Liver (tissue), 9 donors: ENCODE data around the gene SPATS2. TPM values are rescaled to one million over a fixed set of nuclear protein-coding genes. Genes with fewer than 3 reads are reported as not detected.

Experiments used
- DNase-seq: peaks from one replicate; pipeline ENCODE4 v3.0.0-alpha.2; 2017; ENCODE audit warnings: low spot score
- H3K27ac ChIP-seq, 2 donors: one replicate each; pipeline ENCODE4 v1.7.0; 2013; ENCODE audit warnings: inconsistent platforms in 2 of 2, low read length in 2 of 2, control low read depth in 1 of 2, low read depth in 1 of 2, mild to moderate bottlenecking in 1 of 2
- H3K27me3 ChIP-seq, 4 donors: one replicate each; pipeline versions ENCODE4 v1.6.1 to v1.7.0; 2013; ENCODE audit warnings: low read length in 3 of 4, inconsistent platforms in 1 of 4, mild to moderate bottlenecking in 1 of 4, moderate library complexity in 1 of 4; ENCODE audit not compliant: control insufficient read depth in 4 of 4, insufficient read depth in 4 of 4
- H3K36me3 ChIP-seq, 4 donors: one replicate each; pipeline versions ENCODE4 v1.6.1 to v1.7.0; 2013; ENCODE audit warnings: low read length in 3 of 4, mild to moderate bottlenecking in 3 of 4, low read depth in 1 of 4, moderate library complexity in 1 of 4; ENCODE audit not compliant: control insufficient read depth in 4 of 4, insufficient read depth in 3 of 4
- H3K4me1 ChIP-seq, 4 donors: one replicate each; pipeline versions ENCODE4 v1.6.1 to v1.7.0; 2013; ENCODE audit warnings: low read length in 3 of 4, mild to moderate bottlenecking in 3 of 4, moderate library complexity in 1 of 4; ENCODE audit not compliant: control insufficient read depth in 4 of 4, insufficient read depth in 4 of 4
- H3K4me3 ChIP-seq, 3 donors: one replicate each; pipeline versions ENCODE4 v1.6.1 to v1.7.0; 2013; ENCODE audit warnings: low read length in 3 of 3, control low read depth in 1 of 3, low read depth in 1 of 3, mild to moderate bottlenecking in 1 of 3
- H3K9ac ChIP-seq, 2 donors: one replicate each; pipeline ENCODE4 v1.7.0; 2013; ENCODE audit warnings: low read length in 2 of 2, mild to moderate bottlenecking in 2 of 2, moderate library complexity in 2 of 2, control low read depth in 1 of 2, low read depth in 1 of 2
- H3K9me3 ChIP-seq, 4 donors: one replicate each; pipeline versions ENCODE4 v1.6.1 to v1.7.0; 2013; ENCODE audit warnings: low read length in 3 of 4; ENCODE audit not compliant: control insufficient read depth in 4 of 4
- EGR1 ChIP-seq, 2 donors: IDR thresholded peaks; 2 replicates each; pipeline ENCODE4 v1.6.1; 2016 to 2018; ENCODE audit warnings: antibody characterized with exemption in 2 of 2, low read depth in 2 of 2
- FOXA1 ChIP-seq: IDR thresholded peaks from 2 replicates; pipeline ENCODE4 v1.6.1; 2016; ENCODE audit warnings: antibody characterized with exemption
- FOXA2 ChIP-seq: IDR thresholded peaks from 2 replicates; pipeline ENCODE4 v1.6.1; 2016; ENCODE audit warnings: antibody characterized with exemption
- GABPA ChIP-seq, 2 donors: IDR thresholded peaks in 1 of 2; conservative IDR thresholded peaks in 1 of 2; 2 replicates each; pipeline ENCODE4 v1.6.1; 2016; ENCODE audit warnings: antibody characterized with exemption in 2 of 2, mild to moderate bottlenecking in 1 of 2, moderate library complexity in 1 of 2
- HNF4A ChIP-seq, 2 donors: conservative IDR thresholded peaks; 2 replicates each; pipeline ENCODE4 v1.6.1; 2016; ENCODE audit warnings: antibody characterized with exemption in 2 of 2, mild to moderate bottlenecking in 2 of 2
- NR2F2 ChIP-seq: IDR thresholded peaks from 2 replicates; pipeline ENCODE4 v1.6.1; 2016; ENCODE audit warnings: antibody characterized with exemption
- RAD21 ChIP-seq, 2 donors: IDR thresholded peaks; 2 replicates each; pipeline ENCODE4 v1.6.1; 2016; ENCODE audit warnings: antibody characterized with exemption in 2 of 2, mild to moderate bottlenecking in 2 of 2
- REST ChIP-seq: IDR thresholded peaks from 2 replicates; pipeline ENCODE4 v1.6.1; 2016; ENCODE audit warnings: antibody characterized with exemption, mild to moderate bottlenecking
- YY1 ChIP-seq: IDR thresholded peaks from 2 replicates; pipeline ENCODE4 v1.6.1; 2016; ENCODE audit warnings: antibody characterized with exemption, mild to moderate bottlenecking
- WGBS: extraction: QIAGEN DNeasy Blood & Tissue Kit; methylation state at CpG from one replicate; pipeline ENCODE4 v1.1.7; 2013; 5-methylcytosine and 5-hydroxymethylcytosine counted together
- polyA plus RNA-seq, 2 donors: library from polyadenylated mRNA; stranded (reverse) in 1 of 2; unstranded in 1 of 2; fragments of 200-250 nt in 1 of 2; fragments of >200 nt in 1 of 2; fragmentation: Nextera tagmentation in 1 of 2; extraction: Ambion mirVana in 1 of 2; gene quantifications; one replicate each; pipeline versions ENCODE4 v1.2.1 to v1.2.3, GENCODE V29; 2013 to 2015
- total RNA-seq, 2 donors: library from RNA; depleted of rRNA; stranded (reverse); fragments of >200 nt; gene quantifications; one replicate each; pipeline ENCODE4 v1.2.3, GENCODE V29; 2014
- TF ChIP-seq, protein P1 (sequence below): IDR thresholded peaks from 2 replicates; pipeline ENCODE4 v1.6.1; 2016; ENCODE audit warnings: antibody characterized with exemption
- TF ChIP-seq, protein P2 (sequence below): fragments of 150-350 bp; IDR thresholded peaks from 2 replicates; pipeline ENCODE4 v1.5.1; 2017; ENCODE audit warnings: improper control_type of control experiment, low read depth, low read length; ENCODE audit not compliant: missing input control
- TF ChIP-seq, protein P3 (sequence below): IDR thresholded peaks from 2 replicates; pipeline ENCODE4 v1.6.1; 2016; ENCODE audit warnings: antibody characterized with exemption
- donor health status: healthy.
- donor health status: healthy.
- donor health status: healthy.
- donor health status: healthy.
- donor health status: healthy.

The SPATS2 gene
- total and polyA plus RNA-seq, 4 donors = 2.4 to 5.2 (median 4.5) TPM

DNA sequence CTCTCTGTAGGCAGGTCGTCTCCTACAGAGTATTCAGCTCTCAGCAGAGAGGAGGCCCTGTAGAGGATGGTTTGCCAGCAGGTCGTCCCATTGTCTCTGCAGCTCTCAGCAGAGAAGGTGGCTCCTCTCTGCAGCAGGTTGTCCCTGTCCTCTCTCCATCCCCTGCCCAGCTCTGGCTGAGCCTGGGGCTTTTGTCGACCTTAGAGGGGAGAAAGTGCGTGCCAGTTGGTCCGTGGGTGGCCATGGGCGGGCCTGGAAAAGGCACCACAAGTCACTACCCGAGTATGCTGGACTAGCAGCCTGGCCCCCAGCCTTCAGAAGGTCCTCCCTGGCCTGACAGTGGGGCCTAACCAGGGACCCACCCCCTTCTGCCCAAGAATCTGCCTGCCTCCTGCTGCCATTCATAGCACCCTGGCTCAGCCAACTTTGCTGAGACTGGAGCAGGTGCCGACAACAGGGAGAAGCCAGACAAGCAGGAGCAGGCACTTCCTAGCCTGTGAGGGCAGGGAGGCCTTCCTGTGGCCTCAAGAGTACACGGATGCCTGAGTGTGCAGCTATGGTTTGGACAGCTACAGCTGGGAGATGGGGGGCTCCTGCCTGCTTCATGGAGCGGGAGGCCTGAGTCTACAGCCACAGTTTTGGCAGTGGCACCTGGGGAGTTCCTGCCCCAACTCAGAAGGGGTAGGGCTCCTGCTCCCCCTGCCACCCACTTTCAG lies 111.8 kb downstream of the SPATS2 start:
- no peaks in the 10 kb centered on the region for H3K4me1 ChIP-seq
- no peak overlapping the region for H3K27ac ChIP-seq
- DNase-seq = no peak
- no peak for TF ChIP-seq HNF4A (conservative IDR thresholded peaks at IDR 0.05)
- no peak for TF ChIP-seq FOXA2
- TF ChIP-seq, protein P1, sequence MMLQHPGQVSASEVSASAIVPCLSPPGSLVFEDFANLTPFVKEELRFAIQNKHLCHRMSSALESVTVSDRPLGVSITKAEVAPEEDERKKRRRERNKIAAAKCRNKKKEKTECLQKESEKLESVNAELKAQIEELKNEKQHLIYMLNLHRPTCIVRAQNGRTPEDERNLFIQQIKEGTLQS = no peak
- TF ChIP-seq, protein P2, sequence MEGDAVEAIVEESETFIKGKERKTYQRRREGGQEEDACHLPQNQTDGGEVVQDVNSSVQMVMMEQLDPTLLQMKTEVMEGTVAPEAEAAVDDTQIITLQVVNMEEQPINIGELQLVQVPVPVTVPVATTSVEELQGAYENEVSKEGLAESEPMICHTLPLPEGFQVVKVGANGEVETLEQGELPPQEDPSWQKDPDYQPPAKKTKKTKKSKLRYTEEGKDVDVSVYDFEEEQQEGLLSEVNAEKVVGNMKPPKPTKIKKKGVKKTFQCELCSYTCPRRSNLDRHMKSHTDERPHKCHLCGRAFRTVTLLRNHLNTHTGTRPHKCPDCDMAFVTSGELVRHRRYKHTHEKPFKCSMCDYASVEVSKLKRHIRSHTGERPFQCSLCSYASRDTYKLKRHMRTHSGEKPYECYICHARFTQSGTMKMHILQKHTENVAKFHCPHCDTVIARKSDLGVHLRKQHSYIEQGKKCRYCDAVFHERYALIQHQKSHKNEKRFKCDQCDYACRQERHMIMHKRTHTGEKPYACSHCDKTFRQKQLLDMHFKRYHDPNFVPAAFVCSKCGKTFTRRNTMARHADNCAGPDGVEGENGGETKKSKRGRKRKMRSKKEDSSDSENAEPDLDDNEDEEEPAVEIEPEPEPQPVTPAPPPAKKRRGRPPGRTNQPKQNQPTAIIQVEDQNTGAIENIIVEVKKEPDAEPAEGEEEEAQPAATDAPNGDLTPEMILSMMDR = no peak
- no peak for TF ChIP-seq REST
- no peak for TF ChIP-seq YY1
- no peak for TF ChIP-seq FOXA1
- no peak for TF ChIP-seq NR2F2
- no peak for TF ChIP-seq GABPA (IDR thresholded peaks at IDR 0.05 in 1 of 2, conservative IDR thresholded peaks at IDR 0.05 in 1 of 2)
- TF ChIP-seq EGR1 (IDR thresholded peaks at IDR 0.05; ENCODE audit: low read depth in 2 of 2) = no peak
- no peak for TF ChIP-seq RAD21 (IDR thresholded peaks at IDR 0.05)
- no peaks in the 10 kb centered on the region for H3K9me3 ChIP-seq
- no peak overlapping the region for H3K9ac ChIP-seq
- H3K36me3 ChIP-seq = no peaks in the 10 kb centered on the region
- WGBS = 86% methylated on average over 10 of the region's 10 CpGs
- H3K27me3 ChIP-seq = no peaks in the 10 kb centered on the region
- H3K4me3 ChIP-seq = no peak overlapping the region

DNA sequence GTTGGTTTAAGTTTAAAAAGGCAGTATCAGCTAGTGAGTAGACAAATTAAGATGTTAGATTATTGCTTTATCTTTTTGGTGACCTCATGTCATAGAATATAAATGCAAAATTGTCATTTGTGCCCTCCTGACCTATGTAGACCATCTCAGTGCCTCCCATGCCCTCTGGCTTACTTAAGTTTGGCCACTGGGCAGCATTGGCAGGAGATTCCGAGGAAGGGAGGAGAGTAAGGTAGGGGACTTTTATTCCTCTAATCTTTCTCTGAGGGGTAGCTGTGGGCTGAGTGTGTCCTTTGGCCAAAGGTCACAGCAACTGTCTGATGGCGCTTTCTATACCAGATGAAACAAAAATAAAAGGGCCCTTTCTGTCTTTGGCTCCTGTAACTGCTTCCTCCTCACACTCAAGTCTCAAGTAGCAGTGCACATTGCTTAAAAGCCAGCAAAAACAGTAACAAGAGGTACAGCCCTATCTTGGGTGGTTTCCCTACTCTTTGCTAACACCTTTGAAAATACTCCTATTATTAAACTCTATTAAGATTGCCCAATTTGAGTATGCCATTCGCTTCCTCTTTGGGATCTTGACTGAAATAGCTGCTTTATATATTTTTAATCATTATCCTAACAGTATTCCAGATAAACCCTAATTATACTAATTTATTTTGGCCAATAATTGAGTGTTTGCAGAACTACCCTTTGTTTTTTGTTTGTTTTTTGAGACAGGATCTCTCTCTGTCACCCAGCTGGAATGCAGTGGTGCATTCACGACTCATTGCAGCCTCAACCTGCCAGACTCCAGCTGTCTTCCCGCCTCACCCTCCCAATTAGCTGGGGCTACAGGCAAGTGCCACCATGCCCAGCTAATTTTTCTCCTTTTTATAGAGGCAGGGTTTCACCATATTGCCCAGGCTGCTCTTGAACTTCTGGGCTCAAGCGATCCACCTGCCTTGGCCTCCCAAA lies 115.1 kb downstream of the SPATS2 start:
- no peak overlapping the region for H3K27ac ChIP-seq
- H3K36me3 ChIP-seq = no peaks in the 10 kb centered on the region
- no peaks in the 10 kb centered on the region for H3K27me3 ChIP-seq
- no peak overlapping the region for H3K9ac ChIP-seq
- 93% methylated on average over 6 of the region's 6 CpGs for WGBS
- no peak overlapping the region for H3K4me3 ChIP-seq
- H3K4me1 ChIP-seq = no peaks in the 10 kb centered on the region
- TF ChIP-seq HNF4A (conservative IDR thresholded peaks at IDR 0.05) = peak in 1 of 2 donors; percentile 4
- no peak for TF ChIP-seq EGR1 (IDR thresholded peaks at IDR 0.05; ENCODE audit: low read depth in 2 of 2)
- TF ChIP-seq, protein P3, sequence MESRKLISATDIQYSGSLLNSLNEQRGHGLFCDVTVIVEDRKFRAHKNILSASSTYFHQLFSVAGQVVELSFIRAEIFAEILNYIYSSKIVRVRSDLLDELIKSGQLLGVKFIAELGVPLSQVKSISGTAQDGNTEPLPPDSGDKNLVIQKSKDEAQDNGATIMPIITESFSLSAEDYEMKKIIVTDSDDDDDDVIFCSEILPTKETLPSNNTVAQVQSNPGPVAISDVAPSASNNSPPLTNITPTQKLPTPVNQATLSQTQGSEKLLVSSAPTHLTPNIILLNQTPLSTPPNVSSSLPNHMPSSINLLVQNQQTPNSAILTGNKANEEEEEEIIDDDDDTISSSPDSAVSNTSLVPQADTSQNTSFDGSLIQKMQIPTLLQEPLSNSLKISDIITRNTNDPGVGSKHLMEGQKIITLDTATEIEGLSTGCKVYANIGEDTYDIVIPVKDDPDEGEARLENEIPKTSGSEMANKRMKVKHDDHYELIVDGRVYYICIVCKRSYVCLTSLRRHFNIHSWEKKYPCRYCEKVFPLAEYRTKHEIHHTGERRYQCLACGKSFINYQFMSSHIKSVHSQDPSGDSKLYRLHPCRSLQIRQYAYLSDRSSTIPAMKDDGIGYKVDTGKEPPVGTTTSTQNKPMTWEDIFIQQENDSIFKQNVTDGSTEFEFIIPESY = no peak
- no peak for DNase-seq
- H3K9me3 ChIP-seq = no peaks in the 10 kb centered on the region
